ENCODE data around the gene METTL2A. TPM values are rescaled to one million over a fixed set of nuclear protein-coding genes. Genes with fewer than 3 reads are reported as not detected.
A peak's percentile ranks its signal among the peaks of the same experiment; 100 is the strongest.
"Not testable (repeated sequence)": the region's sequence is repeated elsewhere in the genome, so short reads cannot be mapped to it uniquely, and the experiment has no call there.

METTL2A gene
- total RNA-seq: 10 to 100 TPM; 17.7 to 17.8 TPM

- DNase-seq (peak; percentile 81), ATAC-seq (ENCODE audit: low read depth) (peak; percentile 90)
- POLR2A ChIA-PET, H3K27me3 Mint-ChIP-seq, H3K36me3 Mint-ChIP-seq, H3K9me3 Mint-ChIP-seq: not testable (repeated sequence)
- Mint-ChIP-seq H3K27ac (peak within 1 kb of the TSS; percentile 94), H3K4me1 (peaks cover 13% of the 10 kb centered on the region), H3K4me3 (peak within 1 kb of the TSS; percentile 99)
These were observed at the start of gene METTL2A for GRCh38 chr17:62423647-62424461. Gene METTL2A, plus strand, starts transcription at chr17:62423897. Its CDS starts 6 bp downstream, at chr17:62423903.

DNA sequence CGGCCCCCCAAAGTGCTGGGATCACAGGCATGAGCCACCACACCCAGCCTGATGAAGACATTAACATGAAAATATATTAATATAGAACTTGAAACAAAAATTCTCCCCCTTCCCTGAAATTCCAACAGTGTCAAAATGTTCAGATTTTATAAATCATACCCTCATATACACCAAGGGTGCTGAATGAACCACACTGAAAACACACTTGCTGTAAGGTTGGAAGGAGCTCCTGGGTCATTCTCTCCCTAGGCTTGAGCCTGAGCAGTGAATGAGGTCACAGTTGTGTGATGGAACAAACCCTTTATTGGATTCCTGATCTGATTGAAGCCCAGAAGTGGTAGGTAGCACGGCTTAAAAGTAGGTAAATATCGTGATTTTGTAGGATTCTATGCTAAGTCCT is 43.4 kb upstream of the METTL2A start, which contains the start of gene EFCAB3:
Gene EFCAB3, plus strand, starts transcription at position 301 of the 400 bp plus-strand sequence. CDS start 2,427 bp downstream, outside the sequence.
- no peak for DNase-seq
- no peaks in the 10 kb centered on the region for H3K9me3 Mint-ChIP-seq
- H3K4me3 Mint-ChIP-seq: no peak within 1 kb of the TSS
- peaks cover 35% of the 10 kb centered on the region for H3K27me3 Mint-ChIP-seq
- no peak for ATAC-seq (ENCODE audit: low read depth)
- H3K36me3 Mint-ChIP-seq: no peaks in the 10 kb centered on the region
- POLR2A ChIA-PET: no interaction called here
- no peak within 1 kb of the TSS for H3K27ac Mint-ChIP-seq
- no peaks in the 10 kb centered on the region for H3K4me1 Mint-ChIP-seq

GRCh38 chr17:62381561-62381960 is 42.1 kb upstream of the METTL2A start:
- H3K36me3 Mint-ChIP-seq: no peaks in the 10 kb centered on the region
- H3K27me3 Mint-ChIP-seq: peaks cover 26% of the 10 kb centered on the region
- no peaks in the 10 kb centered on the region for H3K9me3 Mint-ChIP-seq
- DNase-seq (no peak), ATAC-seq (ENCODE audit: low read depth) (no peak)
- H3K4me1 Mint-ChIP-seq: no peaks in the 10 kb centered on the region
- POLR2A ChIA-PET: no interaction called here
- no peak overlapping the region for H3K4me3 Mint-ChIP-seq
- no peak overlapping the region for H3K27ac Mint-ChIP-seq

DNA sequence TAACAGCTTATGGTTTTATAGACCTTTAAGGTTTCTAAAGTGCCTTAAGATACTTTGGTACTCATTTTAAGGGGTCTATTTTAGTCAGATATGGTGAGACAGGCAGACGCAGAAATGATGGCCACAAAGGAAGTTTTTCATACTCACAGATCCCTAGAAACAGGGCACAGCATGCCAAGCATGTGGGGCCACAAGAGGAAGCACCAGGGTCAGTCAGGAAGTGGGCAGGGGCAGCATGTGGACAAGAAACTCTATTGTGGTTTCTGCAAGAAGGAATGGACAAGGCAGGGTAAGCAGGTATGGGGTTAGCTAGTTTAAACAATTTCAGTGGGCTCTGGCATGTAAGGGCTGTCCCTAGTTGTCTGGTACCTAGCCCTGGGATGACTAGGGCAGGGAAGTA is 34.8 kb upstream of the METTL2A start:
- Mint-ChIP-seq H3K36me3 (no peaks in the 10 kb centered on the region), H3K4me3 (no peak overlapping the region), H3K27ac (no peak overlapping the region), H3K4me1 (peaks cover 1% of the 10 kb centered on the region), H3K27me3 (peaks cover 14% of the 10 kb centered on the region), H3K9me3 (no peaks in the 10 kb centered on the region)
- no peak for ATAC-seq (ENCODE audit: low read depth)
- no peak for DNase-seq
- POLR2A ChIA-PET: no interaction called here

DNA sequence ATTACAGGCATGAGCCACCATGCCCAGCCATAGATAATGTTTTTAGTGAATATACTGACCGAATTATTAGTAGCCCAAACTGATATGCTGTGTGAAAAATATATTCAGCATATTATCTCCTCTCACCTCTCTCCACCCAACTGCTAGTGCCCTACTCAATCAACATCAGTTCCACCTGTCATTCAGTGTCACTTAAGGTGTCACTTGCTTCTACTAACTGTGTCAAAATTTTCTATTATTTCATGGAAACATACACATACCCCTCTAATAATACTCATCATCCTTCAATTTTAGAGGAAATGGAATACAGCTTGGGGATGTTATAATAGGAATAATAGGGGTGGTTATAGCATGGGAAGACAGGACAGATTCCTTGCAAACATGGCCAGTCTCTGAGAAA is 30.8 kb upstream of the METTL2A start:
- H3K4me3 Mint-ChIP-seq: no peak overlapping the region
- ATAC-seq (ENCODE audit: low read depth) (no peak), DNase-seq (no peak)
- H3K36me3 Mint-ChIP-seq: no peaks in the 10 kb centered on the region
- H3K27ac Mint-ChIP-seq: no peak overlapping the region
- peaks cover 20% of the 10 kb centered on the region for H3K27me3 Mint-ChIP-seq
- peaks cover 1% of the 10 kb centered on the region for H3K4me1 Mint-ChIP-seq
- H3K9me3 Mint-ChIP-seq: no peaks in the 10 kb centered on the region
- POLR2A ChIA-PET: no interaction called here

- Mint-ChIP-seq H3K9me3 (no peaks in the 10 kb centered on the region), H3K36me3 (no peaks in the 10 kb centered on the region), H3K4me3 (no peak overlapping the region), H3K4me1 (no peaks in the 10 kb centered on the region), H3K27me3 (peaks cover 15% of the 10 kb centered on the region), H3K27ac (no peak overlapping the region)
- POLR2A ChIA-PET: no interaction called here
- ATAC-seq (ENCODE audit: low read depth) (no peak), DNase-seq (no peak)
These were observed 24.8 kb upstream of the METTL2A start for GRCh38 chr17:62398891-62399290.

DNA sequence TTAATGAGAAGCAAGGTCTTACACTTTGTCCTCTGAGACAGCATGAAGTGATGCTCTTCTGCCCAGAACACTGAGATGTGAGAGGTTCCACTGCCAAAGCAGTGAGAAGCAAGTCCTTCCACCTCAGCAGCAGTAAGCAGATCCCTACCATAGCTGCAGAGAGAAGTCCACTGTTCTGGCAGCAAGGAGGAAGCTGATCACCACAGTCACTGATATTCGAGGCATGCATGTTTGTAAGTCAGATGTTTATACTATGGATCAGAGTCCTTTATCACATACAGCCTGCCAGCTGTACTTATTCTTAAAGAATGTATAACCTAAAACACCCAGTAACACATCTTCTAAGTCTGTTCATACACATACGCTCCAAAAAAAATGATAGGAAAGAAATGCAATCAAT is 18.2 kb upstream of the METTL2A start:
- Mint-ChIP-seq H3K4me1 (no peaks in the 10 kb centered on the region), H3K27ac (no peak overlapping the region), H3K9me3 (no peaks in the 10 kb centered on the region), H3K4me3 (no peak overlapping the region), H3K36me3 (no peaks in the 10 kb centered on the region), H3K27me3 (peaks cover 12% of the 10 kb centered on the region)
- ATAC-seq (ENCODE audit: low read depth) (no peak), DNase-seq (no peak)
- POLR2A ChIA-PET: no interaction called here

GRCh38 chr17:62413090-62413489 is 10.6 kb upstream of the METTL2A start:
- H3K9me3 Mint-ChIP-seq; H3K27ac Mint-ChIP-seq; H3K4me1 Mint-ChIP-seq; DNase-seq; ATAC-seq (ENCODE audit: low read depth); POLR2A ChIA-PET; H3K4me3 Mint-ChIP-seq; H3K36me3 Mint-ChIP-seq: not testable (repeated sequence)
- H3K27me3 Mint-ChIP-seq: peaks cover 25% of the 10 kb centered on the region

- peaks cover 13% of the 10 kb centered on the region for H3K4me1 Mint-ChIP-seq
- POLR2A ChIA-PET; H3K4me3 Mint-ChIP-seq; ATAC-seq (ENCODE audit: low read depth); H3K36me3 Mint-ChIP-seq; H3K9me3 Mint-ChIP-seq; H3K27me3 Mint-ChIP-seq; DNase-seq; H3K27ac Mint-ChIP-seq: not testable (repeated sequence)
These were observed 2.5 kb downstream of the METTL2A start for GRCh38 chr17:62426214-62426613.

DNA sequence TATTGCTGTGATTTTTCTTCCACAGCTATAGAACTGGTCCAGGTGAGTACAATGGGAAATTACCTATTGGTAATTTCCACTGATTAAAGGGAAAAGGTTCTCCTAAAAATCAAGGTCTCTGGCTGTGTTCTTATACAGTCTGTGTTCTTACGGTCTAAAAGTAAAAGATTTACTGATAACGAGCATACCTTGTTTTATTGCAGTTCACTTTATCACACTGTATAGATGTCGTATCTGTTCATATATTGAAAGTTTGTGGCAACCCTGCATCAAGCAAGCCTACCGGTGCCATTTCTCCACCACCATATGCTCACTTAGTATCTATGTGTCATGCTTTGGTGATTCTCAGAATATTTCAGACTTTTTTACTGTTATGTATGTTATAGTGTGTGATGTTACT is 11.6 kb downstream of the METTL2A start:
- peaks cover 14% of the 10 kb centered on the region for H3K36me3 Mint-ChIP-seq
- H3K4me3 Mint-ChIP-seq; H3K9me3 Mint-ChIP-seq; H3K4me1 Mint-ChIP-seq; H3K27me3 Mint-ChIP-seq; POLR2A ChIA-PET; ATAC-seq (ENCODE audit: low read depth); H3K27ac Mint-ChIP-seq; DNase-seq: not testable (repeated sequence)

- H3K4me3 Mint-ChIP-seq; H3K27me3 Mint-ChIP-seq; H3K27ac Mint-ChIP-seq; H3K4me1 Mint-ChIP-seq; POLR2A ChIA-PET; H3K9me3 Mint-ChIP-seq; ATAC-seq (ENCODE audit: low read depth); DNase-seq: not testable (repeated sequence)
- peaks cover 12% of the 10 kb centered on the region for H3K36me3 Mint-ChIP-seq
These were observed 17.5 kb downstream of the METTL2A start for GRCh38 chr17:62441181-62441580.

DNA sequence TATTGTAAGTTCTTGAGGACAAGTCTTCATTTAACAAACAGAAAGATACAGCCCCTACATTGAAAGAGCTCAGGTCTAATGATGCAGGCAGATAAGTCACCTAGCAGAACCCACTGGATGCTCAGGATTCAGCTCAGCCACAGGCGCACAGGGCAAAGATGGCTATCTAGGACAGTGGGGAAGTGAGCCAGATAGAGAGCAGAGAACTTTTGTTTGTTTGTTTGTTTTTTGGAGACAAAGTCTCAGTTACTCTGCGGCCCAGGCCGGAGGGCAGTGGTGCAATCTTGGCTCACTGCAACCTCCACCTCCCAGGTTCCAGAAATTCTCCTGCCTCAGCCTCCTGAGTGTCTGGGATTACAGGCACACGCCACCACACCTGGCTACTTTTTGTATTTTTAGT is 20.4 kb downstream of the METTL2A start:
- Mint-ChIP-seq H3K36me3 (peaks cover 9% of the 10 kb centered on the region), H3K4me3 (no peak overlapping the region), H3K27me3 (no peaks in the 10 kb centered on the region), H3K4me1 (no peaks in the 10 kb centered on the region), H3K9me3 (no peaks in the 10 kb centered on the region), H3K27ac (no peak overlapping the region)
- POLR2A ChIA-PET: no interaction called here
- ATAC-seq (ENCODE audit: low read depth) (no peak), DNase-seq (no peak)

- POLR2A ChIA-PET; DNase-seq; H3K9me3 Mint-ChIP-seq; H3K4me3 Mint-ChIP-seq; H3K27ac Mint-ChIP-seq; H3K36me3 Mint-ChIP-seq; H3K27me3 Mint-ChIP-seq; ATAC-seq (ENCODE audit: low read depth); H3K4me1 Mint-ChIP-seq: not testable (repeated sequence)
These were observed 22.1 kb downstream of the METTL2A start for GRCh38 chr17:62445791-62446190.

DNA sequence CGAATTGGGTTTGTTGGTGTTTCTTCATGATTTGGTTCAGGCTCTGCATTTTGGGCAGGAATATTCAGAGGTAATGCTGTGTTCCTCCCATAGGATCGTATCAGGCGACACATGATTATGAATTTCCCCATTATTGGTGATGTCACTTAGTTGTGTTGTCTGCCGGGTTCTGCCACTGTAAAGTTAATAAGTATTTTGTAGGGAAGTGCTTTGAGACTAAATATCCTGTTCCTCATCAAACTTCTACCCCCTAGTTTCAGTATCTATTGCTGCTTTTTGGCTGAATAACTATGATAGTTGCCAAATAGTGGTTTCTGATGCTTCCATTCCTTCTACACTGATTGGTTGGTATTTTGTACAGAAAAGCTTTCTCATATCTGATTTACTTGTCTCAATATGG is 28.5 kb downstream of the METTL2A start:
- H3K27me3 Mint-ChIP-seq; DNase-seq; H3K27ac Mint-ChIP-seq; H3K4me1 Mint-ChIP-seq; POLR2A ChIA-PET; H3K4me3 Mint-ChIP-seq; ATAC-seq (ENCODE audit: low read depth); H3K9me3 Mint-ChIP-seq; H3K36me3 Mint-ChIP-seq: not testable (repeated sequence)

All from activated naive CD8-positive, alpha-beta T cell treated with anti-CD3 and anti-CD28 coated beads, Interleukin-2, amount 10 ng/mL, durations not matched to agents 7 days and 5 days (primary cell).